ENCODE results near the gene RASSF7.
A peak's percentile ranks its signal among the peaks of the same experiment; 100 is the strongest.

RASSF7 gene

GRCh38 chr11:608791-609251 lies 48.1 kb downstream of the RASSF7 start:
- TF ChIP-seq CTCF (conservative IDR thresholded peaks at IDR 0.05; ENCODE audit: low read depth, low read length), result no peak
- DNase-seq (ENCODE audit: low read depth), result no peak
- H3K4me3 ChIP-seq (ENCODE audit: low read depth, low read length), result no peak overlapping the region

- H3K4me3 ChIP-seq (ENCODE audit: low read depth, low read length), result no peak overlapping the region
- no peak for TF ChIP-seq CTCF (conservative IDR thresholded peaks at IDR 0.05; ENCODE audit: low read depth, low read length)
- no peak for DNase-seq (ENCODE audit: low read depth)
Measured at GRCh38 chr11:609341-609811, 48.6 kb downstream of the RASSF7 start.

- no peak for DNase-seq (ENCODE audit: low read depth)
- no peak overlapping the region for H3K4me3 ChIP-seq (ENCODE audit: low read depth, low read length)
- TF ChIP-seq CTCF (conservative IDR thresholded peaks at IDR 0.05; ENCODE audit: low read depth, low read length), result no peak
Measured at GRCh38 chr11:610146-610801, 49.5 kb downstream of the RASSF7 start.

DNA sequence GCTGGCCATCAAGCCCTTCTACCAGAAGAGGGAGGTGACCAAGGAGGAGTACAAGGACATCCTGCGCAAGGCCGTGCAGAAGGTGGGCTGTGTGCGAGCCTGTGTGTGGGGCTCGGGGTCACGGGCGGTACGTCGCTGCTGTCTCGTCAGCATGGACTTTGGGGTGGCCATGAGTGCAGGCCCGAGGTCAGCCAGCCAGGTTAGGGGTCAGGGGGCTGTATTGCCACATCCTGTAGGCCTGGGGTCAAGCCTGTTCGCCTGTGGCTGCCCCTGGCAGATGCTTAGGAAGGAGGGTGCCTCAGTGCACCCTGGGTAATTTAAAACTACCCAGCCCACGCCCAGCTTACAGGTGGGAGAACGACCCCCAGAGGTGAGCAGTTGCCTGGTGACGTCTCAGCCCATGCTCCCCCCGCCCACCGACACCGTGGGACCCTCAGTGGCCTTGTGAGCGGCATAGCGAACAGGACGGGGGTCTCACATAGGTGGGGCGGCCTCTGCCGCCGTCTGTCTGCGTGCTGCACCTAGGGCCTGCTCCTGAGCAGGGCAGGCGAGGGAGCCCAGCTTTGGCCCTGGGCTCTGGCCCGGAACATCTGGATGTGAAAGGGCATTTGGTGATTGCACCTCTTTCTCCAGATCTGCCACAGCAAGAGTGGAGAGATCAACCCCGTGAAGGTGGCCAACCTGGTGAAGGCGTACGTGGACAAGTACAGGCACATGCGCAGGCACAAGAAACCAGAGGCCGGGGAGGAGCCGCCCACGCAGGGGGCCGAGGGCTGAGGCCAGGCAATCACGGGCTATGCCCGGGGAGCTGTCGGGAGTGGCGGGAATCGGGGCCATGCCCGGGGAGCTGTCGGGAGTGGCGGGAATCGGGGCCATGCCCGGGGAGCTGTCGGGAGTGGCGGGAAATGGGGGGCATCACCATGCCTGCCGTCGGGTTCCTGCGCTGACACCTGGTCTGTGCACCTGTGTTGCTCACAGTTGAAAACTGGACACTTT lies 50.5 kb downstream of the RASSF7 start:
- no peak for TF ChIP-seq CTCF (conservative IDR thresholded peaks at IDR 0.05; ENCODE audit: low read depth, low read length)
- no peak overlapping the region for H3K4me3 ChIP-seq (ENCODE audit: low read depth, low read length)
- DNase-seq (ENCODE audit: low read depth), result no peak

GRCh38 chr11:612201-612960 lies 51.6 kb downstream of the RASSF7 start:
- TF ChIP-seq CTCF (conservative IDR thresholded peaks at IDR 0.05; ENCODE audit: low read depth, low read length), result peak; percentile 51
- no peak overlapping the region for H3K4me3 ChIP-seq (ENCODE audit: low read depth, low read length)
- DNase-seq (ENCODE audit: low read depth), result peak; percentile 38

DNA sequence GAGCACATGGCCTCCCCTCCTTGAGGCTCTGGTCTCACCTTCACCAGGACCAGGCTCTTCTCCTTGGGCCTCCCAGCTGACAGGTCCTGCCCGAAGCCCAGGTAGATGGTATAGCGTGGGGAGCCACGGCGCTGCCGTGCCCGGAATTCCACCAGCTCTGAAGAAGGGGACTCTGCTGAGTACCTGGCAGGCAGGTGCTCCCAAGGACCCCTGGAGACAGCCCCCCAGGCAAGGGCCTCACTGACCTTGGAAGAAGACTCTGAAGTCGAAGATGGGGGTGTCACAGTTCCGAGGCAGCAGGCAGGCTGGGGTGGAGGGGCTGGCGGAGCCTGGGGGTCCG lies 52.2 kb downstream of the RASSF7 start:
- no peak for TF ChIP-seq CTCF (conservative IDR thresholded peaks at IDR 0.05; ENCODE audit: low read depth, low read length)
- DNase-seq (ENCODE audit: low read depth), result no peak
- H3K4me3 ChIP-seq (ENCODE audit: low read depth, low read length), result no peak overlapping the region
